NT2/D1 (cell line): ENCODE data around the gene UBR2.

Experiments used
- DNase-seq: peaks from one replicate; pipeline ENCODE4 v3.0.0-alpha.2; 2011; ENCODE audit warnings: low read depth, low spot score
- H3K27me3 ChIP-seq: 2 replicates; pipeline ENCODE4 v1.6.0; 2011; ENCODE audit warnings: mild to moderate bottlenecking; ENCODE audit not compliant: insufficient read length, insufficient read depth
- H3K36me3 ChIP-seq: 2 replicates; pipeline ENCODE4 v1.6.1; 2011; ENCODE audit warnings: mild to moderate bottlenecking, low read length, mixed read lengths; ENCODE audit not compliant: insufficient read depth, insufficient read length
- H3K4me1 ChIP-seq: 2 replicates; pipeline ENCODE4 v1.5.1; 2011; ENCODE audit not compliant: insufficient read depth, insufficient read length
- H3K4me3 ChIP-seq: 2 replicates; pipeline ENCODE4 v1.5.1; 2011; ENCODE audit warnings: low read depth; ENCODE audit not compliant: insufficient read length
- H3K9ac ChIP-seq: 2 replicates; pipeline ENCODE4 v1.6.0; 2011; ENCODE audit warnings: low read depth; ENCODE audit not compliant: insufficient read length
- H3K9me3 ChIP-seq: 2 replicates; pipeline ENCODE4 v1.5.1; 2011; ENCODE audit warnings: mild to moderate bottlenecking, low read length; ENCODE audit not compliant: insufficient read depth
- SUZ12 ChIP-seq: IDR thresholded peaks from 2 replicates; pipeline ENCODE4 v1.6.1; 2011; ENCODE audit not compliant: insufficient read length, insufficient read depth; ENCODE audit errors: extremely low read depth
- YY1 ChIP-seq: IDR thresholded peaks from 2 replicates; pipeline ENCODE4 v1.6.1; 2011; ENCODE audit not compliant: insufficient read length, insufficient read depth
- ZNF274 ChIP-seq: IDR thresholded peaks from 2 replicates; pipeline ENCODE4 v1.6.1; 2011; ENCODE audit warnings: mild to moderate bottlenecking, low read depth, low read length

Gene UBR2

DNA sequence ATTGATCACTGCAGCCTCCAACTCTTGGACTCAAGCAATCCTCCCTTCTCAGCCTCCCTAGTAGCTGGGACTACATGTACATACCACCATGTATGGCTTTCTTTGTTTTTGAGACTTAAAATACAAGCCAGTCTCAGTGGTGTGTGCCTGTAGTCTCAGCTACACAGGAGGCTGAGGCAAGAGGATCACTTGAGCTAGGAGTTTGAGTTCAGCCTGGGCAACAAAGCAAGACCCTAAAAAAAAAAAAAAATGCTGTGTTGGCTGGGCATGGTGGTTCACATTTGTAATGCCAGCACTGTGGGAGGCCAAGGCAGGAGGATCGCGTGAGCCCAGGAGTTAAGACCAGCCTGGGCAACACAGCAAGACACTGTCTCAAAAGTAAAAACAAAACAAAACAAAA lies 51.7 kb downstream of the UBR2 start:
- DNase-seq: no peak
- Histone ChIP-seq H3K9ac (no peak overlapping the region), H3K27me3 (no peaks in the 10 kb centered on the region), H3K36me3 (peaks cover 27% of the 10 kb centered on the region), H3K4me3 (no peak overlapping the region), H3K9me3 (no peaks in the 10 kb centered on the region), H3K4me1 (no peaks in the 10 kb centered on the region)
- TF ChIP-seq SUZ12: no peak
- TF ChIP-seq ZNF274: no peak
- no peak for TF ChIP-seq YY1

DNA sequence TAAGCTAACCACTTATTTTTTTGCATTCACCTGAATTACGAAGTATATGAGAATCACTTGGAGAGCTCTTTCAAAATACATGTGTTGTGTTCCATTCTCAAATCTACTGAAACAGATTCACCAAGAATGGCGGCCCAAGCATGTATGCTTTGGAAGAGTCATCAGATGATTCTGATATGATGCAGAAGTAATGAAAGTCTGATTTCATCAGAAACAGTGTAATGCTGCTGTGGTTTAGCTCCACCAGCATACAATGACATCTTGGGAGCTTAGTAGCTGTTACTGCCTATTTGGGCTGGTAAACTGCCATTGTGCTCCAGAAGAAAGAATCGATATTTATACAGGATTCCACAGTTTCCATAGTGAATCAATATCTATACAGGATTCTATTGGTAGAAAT lies 52.9 kb downstream of the UBR2 start:
- H3K36me3 ChIP-seq: peaks cover 27% of the 10 kb centered on the region
- no peak overlapping the region for H3K9ac ChIP-seq
- no peak for TF ChIP-seq YY1
- H3K4me1 ChIP-seq: no peaks in the 10 kb centered on the region
- no peaks in the 10 kb centered on the region for H3K27me3 ChIP-seq
- H3K9me3 ChIP-seq: no peaks in the 10 kb centered on the region
- no peak for DNase-seq
- H3K4me3 ChIP-seq: no peak overlapping the region

DNA sequence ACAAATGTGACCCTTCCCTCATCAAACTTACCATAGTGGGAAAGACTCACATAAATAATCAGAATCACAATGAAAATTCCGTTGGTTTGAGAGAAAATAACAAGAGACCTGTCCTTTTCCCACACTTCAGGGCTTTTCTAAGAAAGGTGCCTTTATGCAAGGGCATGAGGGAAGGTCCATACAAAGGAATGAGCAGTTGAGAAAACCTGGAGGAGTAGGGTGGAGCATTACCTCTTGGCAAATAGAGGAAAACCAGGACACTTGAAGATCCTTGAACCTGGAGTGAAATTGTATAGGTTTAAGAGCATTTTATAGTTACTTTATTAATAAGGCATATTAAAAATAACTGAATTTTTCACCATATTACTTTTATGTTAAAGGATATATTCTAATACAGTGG lies 54.3 kb downstream of the UBR2 start:
- TF ChIP-seq ZNF274 (no peak), YY1 (no peak), SUZ12 (no peak)
- H3K4me3 ChIP-seq: no peak overlapping the region
- H3K9ac ChIP-seq: no peak overlapping the region
- H3K9me3 ChIP-seq: no peaks in the 10 kb centered on the region
- peak; percentile 11 for DNase-seq
- H3K4me1 ChIP-seq: no peaks in the 10 kb centered on the region
- H3K36me3 ChIP-seq: peaks cover 25% of the 10 kb centered on the region
- no peaks in the 10 kb centered on the region for H3K27me3 ChIP-seq

DNA sequence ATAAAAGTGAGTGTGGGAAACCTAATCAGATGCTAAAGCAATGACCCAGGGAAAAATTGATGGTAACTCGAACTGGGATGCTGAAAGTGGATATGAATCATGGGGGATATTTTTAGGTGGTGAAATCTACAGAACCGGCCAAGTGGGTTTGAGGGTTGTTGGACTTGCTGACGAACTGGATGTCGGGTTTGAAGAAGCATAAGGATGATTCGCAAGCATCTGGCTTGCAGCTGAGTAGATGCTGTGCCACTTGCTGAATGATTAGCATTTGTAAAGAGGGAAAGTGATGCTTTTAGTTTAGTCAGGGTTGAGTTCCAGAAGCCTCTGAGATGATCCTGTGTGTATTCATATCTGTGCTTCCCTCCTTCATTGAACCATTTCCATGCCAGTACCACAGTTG lies 54.9 kb downstream of the UBR2 start:
- TF ChIP-seq YY1 (no peak), SUZ12 (no peak), ZNF274 (no peak)
- Histone ChIP-seq H3K36me3 (peaks cover 25% of the 10 kb centered on the region), H3K9me3 (no peaks in the 10 kb centered on the region), H3K4me3 (no peak overlapping the region), H3K9ac (no peak overlapping the region), H3K4me1 (no peaks in the 10 kb centered on the region), H3K27me3 (no peaks in the 10 kb centered on the region)
- peak; percentile 22 for DNase-seq

DNA sequence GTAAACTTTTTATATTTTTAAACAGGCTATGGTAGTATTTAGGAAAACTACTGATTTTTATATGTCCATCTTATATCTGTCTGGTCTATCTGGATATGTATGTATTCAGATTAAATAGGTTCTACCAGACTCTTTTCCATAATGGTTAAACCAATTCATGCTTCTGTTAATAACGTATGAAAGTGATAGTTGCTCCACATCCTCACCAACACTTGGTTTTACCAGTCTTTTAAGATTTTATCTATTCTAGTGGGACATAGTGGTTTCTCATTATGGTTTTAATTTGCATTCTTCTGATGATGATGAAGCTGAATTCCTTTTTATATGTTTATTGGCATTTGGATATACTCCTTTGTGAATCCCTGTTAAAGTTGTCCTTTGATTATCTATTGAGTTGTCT lies 56.1 kb downstream of the UBR2 start:
- Histone ChIP-seq H3K9ac (no peak overlapping the region), H3K4me1 (no peaks in the 10 kb centered on the region), H3K36me3 (peaks cover 21% of the 10 kb centered on the region), H3K27me3 (no peaks in the 10 kb centered on the region), H3K4me3 (no peak overlapping the region), H3K9me3 (no peaks in the 10 kb centered on the region)
- DNase-seq: no peak
- TF ChIP-seq YY1: no peak
- TF ChIP-seq SUZ12: no peak
- no peak for TF ChIP-seq ZNF274

DNA sequence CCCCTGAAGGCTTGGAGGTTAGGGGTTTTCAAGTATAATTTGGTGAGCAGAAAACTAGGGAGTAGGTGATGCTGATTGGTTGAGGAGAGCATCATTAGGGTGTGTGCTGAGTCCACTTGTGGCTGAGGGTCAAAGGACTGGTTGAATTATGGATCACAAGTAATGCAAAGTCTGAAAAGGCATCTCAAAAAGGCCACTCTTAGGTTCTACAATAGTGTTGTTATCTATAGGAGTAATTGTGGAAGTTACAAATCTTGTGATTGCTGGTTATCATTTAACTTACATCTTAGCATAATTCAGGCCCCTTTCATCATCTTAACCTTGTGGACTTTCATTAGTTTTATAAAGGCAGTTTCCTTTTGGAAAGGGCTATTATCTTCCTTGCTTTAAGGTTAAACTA lies 60.8 kb downstream of the UBR2 start:
- Histone ChIP-seq H3K9ac (no peak overlapping the region), H3K4me3 (no peak overlapping the region), H3K4me1 (no peaks in the 10 kb centered on the region), H3K36me3 (peaks cover 1% of the 10 kb centered on the region), H3K27me3 (no peaks in the 10 kb centered on the region), H3K9me3 (no peaks in the 10 kb centered on the region)
- TF ChIP-seq ZNF274: no peak
- no peak for TF ChIP-seq YY1
- TF ChIP-seq SUZ12: no peak
- DNase-seq: no peak

DNA sequence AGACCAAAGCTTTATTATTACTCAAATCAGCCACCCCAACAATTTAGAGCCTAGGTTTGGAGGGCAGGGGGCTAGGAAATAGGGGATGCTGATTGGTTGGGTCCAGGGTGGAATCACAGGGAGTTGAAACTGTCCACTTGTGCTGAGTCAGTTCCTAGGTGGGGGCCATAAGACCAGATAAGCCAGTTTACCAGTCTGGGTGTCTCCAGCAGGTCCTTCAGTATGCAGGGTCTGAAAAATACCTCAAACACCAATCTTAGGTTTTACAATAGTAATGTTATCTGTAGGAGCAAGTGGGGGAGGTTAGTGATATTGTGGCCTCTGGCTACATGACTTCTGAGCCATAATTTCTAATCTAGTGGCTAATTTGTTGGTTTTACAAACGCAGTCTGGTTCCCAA lies 63.2 kb downstream of the UBR2 start:
- TF ChIP-seq SUZ12 (no peak), ZNF274 (no peak), YY1 (no peak)
- Histone ChIP-seq H3K36me3 (no peaks in the 10 kb centered on the region), H3K4me1 (no peaks in the 10 kb centered on the region), H3K9ac (no peak overlapping the region), H3K27me3 (no peaks in the 10 kb centered on the region), H3K9me3 (no peaks in the 10 kb centered on the region), H3K4me3 (no peak overlapping the region)
- DNase-seq: no peak

DNA sequence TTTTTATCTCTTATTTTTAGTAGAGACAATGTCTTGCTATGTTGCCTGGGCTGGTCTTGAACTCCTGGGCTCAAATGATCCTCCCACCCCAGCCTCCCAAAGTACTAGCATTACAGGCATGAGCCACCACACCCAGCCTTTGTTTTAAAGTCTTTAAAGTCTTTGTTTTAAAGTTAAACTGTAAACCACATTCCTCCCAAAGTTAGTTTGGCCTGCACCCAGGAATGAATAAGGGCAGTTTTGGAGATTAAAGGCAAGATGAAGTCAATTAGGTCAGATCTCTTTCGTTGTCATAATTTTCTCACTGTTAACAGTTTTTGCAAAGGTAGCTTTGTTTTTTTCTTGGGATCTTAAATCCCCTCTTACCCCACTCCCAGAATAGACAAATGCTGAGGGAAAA lies 63.8 kb downstream of the UBR2 start:
- no peaks in the 10 kb centered on the region for H3K9me3 ChIP-seq
- H3K4me3 ChIP-seq: no peak overlapping the region
- DNase-seq: no peak
- H3K4me1 ChIP-seq: no peaks in the 10 kb centered on the region
- no peaks in the 10 kb centered on the region for H3K27me3 ChIP-seq
- no peak overlapping the region for H3K9ac ChIP-seq
- TF ChIP-seq SUZ12: no peak
- TF ChIP-seq ZNF274: no peak
- TF ChIP-seq YY1: no peak
- no peaks in the 10 kb centered on the region for H3K36me3 ChIP-seq
